ENCODE results near the gene DLD. TPM values are rescaled to one million over a fixed set of nuclear protein-coding genes. Genes with fewer than 3 reads are reported as not detected.

Gene DLD
- total and polyA plus RNA-seq, 9 of the 15 experiments (the other 6 are each of a cell fraction or from before 2014, with no cell fraction given), result 130 to 639 (median 247) TPM

GRCh38 chr7:107879400-107880035 is 11.5 kb upstream of the DLD start (continued):
- TF ChIP-seq HDAC2 (IDR thresholded peaks at IDR 0.05), result no peak
- TF ChIP-seq BCOR (IDR thresholded peaks at IDR 0.05), result no peak
- peak; percentile 48 for TF ChIP-seq SMARCB1 (IDR thresholded peaks at IDR 0.05; ENCODE audit: insufficient read length, low read depth)
- TF ChIP-seq MEIS2 (IDR thresholded peaks at IDR 0.05; ENCODE audit: partially characterized antibody), result peak; percentile 12
- no peak for TF ChIP-seq ELF4 (CRISPR knock-in tag; IDR thresholded peaks at IDR 0.05)
- no peak for TF ChIP-seq CREB3L1 (IDR thresholded peaks at IDR 0.05; ENCODE audit: borderline replicate concordance, low read depth)
- no peak for TF ChIP-seq RNF219 (CRISPR knock-in tag; IDR thresholded peaks at IDR 0.05)
- TF ChIP-seq ZNF707 (CRISPR knock-in tag; conservative IDR thresholded peaks at IDR 0.05), result no peak
- TF ChIP-seq ZBTB33 (CRISPR knock-in tag; IDR thresholded peaks at IDR 0.05), result no peak
- TF ChIP-seq, protein P1, sequence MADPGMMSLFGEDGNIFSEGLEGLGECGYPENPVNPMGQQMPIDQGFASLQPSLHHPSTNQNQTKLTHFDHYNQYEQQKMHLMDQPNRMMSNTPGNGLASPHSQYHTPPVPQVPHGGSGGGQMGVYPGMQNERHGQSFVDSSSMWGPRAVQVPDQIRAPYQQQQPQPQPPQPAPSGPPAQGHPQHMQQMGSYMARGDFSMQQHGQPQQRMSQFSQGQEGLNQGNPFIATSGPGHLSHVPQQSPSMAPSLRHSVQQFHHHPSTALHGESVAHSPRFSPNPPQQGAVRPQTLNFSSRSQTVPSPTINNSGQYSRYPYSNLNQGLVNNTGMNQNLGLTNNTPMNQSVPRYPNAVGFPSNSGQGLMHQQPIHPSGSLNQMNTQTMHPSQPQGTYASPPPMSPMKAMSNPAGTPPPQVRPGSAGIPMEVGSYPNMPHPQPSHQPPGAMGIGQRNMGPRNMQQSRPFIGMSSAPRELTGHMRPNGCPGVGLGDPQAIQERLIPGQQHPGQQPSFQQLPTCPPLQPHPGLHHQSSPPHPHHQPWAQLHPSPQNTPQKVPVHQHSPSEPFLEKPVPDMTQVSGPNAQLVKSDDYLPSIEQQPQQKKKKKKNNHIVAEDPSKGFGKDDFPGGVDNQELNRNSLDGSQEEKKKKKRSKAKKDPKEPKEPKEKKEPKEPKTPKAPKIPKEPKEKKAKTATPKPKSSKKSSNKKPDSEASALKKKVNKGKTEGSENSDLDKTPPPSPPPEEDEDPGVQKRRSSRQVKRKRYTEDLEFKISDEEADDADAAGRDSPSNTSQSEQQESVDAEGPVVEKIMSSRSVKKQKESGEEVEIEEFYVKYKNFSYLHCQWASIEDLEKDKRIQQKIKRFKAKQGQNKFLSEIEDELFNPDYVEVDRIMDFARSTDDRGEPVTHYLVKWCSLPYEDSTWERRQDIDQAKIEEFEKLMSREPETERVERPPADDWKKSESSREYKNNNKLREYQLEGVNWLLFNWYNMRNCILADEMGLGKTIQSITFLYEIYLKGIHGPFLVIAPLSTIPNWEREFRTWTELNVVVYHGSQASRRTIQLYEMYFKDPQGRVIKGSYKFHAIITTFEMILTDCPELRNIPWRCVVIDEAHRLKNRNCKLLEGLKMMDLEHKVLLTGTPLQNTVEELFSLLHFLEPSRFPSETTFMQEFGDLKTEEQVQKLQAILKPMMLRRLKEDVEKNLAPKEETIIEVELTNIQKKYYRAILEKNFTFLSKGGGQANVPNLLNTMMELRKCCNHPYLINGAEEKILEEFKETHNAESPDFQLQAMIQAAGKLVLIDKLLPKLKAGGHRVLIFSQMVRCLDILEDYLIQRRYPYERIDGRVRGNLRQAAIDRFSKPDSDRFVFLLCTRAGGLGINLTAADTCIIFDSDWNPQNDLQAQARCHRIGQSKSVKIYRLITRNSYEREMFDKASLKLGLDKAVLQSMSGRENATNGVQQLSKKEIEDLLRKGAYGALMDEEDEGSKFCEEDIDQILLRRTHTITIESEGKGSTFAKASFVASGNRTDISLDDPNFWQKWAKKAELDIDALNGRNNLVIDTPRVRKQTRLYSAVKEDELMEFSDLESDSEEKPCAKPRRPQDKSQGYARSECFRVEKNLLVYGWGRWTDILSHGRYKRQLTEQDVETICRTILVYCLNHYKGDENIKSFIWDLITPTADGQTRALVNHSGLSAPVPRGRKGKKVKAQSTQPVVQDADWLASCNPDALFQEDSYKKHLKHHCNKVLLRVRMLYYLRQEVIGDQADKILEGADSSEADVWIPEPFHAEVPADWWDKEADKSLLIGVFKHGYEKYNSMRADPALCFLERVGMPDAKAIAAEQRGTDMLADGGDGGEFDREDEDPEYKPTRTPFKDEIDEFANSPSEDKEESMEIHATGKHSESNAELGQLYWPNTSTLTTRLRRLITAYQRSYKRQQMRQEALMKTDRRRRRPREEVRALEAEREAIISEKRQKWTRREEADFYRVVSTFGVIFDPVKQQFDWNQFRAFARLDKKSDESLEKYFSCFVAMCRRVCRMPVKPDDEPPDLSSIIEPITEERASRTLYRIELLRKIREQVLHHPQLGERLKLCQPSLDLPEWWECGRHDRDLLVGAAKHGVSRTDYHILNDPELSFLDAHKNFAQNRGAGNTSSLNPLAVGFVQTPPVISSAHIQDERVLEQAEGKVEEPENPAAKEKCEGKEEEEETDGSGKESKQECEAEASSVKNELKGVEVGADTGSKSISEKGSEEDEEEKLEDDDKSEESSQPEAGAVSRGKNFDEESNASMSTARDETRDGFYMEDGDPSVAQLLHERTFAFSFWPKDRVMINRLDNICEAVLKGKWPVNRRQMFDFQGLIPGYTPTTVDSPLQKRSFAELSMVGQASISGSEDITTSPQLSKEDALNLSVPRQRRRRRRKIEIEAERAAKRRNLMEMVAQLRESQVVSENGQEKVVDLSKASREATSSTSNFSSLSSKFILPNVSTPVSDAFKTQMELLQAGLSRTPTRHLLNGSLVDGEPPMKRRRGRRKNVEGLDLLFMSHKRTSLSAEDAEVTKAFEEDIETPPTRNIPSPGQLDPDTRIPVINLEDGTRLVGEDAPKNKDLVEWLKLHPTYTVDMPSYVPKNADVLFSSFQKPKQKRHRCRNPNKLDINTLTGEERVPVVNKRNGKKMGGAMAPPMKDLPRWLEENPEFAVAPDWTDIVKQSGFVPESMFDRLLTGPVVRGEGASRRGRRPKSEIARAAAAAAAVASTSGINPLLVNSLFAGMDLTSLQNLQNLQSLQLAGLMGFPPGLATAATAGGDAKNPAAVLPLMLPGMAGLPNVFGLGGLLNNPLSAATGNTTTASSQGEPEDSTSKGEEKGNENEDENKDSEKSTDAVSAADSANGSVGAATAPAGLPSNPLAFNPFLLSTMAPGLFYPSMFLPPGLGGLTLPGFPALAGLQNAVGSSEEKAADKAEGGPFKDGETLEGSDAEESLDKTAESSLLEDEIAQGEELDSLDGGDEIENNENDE (IDR thresholded peaks at IDR 0.05; ENCODE audit: low read depth, low read length), result no peak
- TF ChIP-seq RB1 (IDR thresholded peaks at IDR 0.05; ENCODE audit: low read depth), result 0 out of 2 replicates have a peak, but pooled peaks have one; percentile 42
